Measurements from ENCODE around the gene PXMP2.
A peak's percentile ranks its signal among the peaks of the same experiment; 100 is the strongest.
"Not testable (repeated sequence)": the region's sequence is repeated elsewhere in the genome, so short reads cannot be mapped to it uniquely, and the experiment has no call there.

The PXMP2 gene

GRCh38 chr12:132672678-132673077 is 14.7 kb upstream of the PXMP2 start:
- Histone ChIP-seq H3K4me1 (ENCODE audit: control insufficient read depth in 2 of 2, insufficient read depth in 2 of 2, low read length in 2 of 2) (no peaks in the 10 kb centered on the region), H3K27ac (ENCODE audit: low read depth in 2 of 2, low read length in 2 of 2) (no peak overlapping the region), H3K9me3 (ENCODE audit: control insufficient read depth in 2 of 2, low read length in 2 of 2) (no peaks in the 10 kb centered on the region), H3K27me3 (ENCODE audit: control insufficient read depth in 2 of 2, insufficient read depth in 2 of 2, low read length in 2 of 2) (no peaks in the 10 kb centered on the region), H3K4me3 (ENCODE audit: low read length in 2 of 2) (no peak overlapping the region), H3K9ac (ENCODE audit: low read depth in 1 of 2, low read length in 2 of 2) (no peak overlapping the region), H3K36me3 (ENCODE audit: control insufficient read depth in 2 of 2, insufficient read depth in 2 of 2, low read length in 2 of 2) (peaks cover 55 to 56% of the 10 kb centered on the region in 2 donors)

GRCh38 chr12:132673288-132674179 is 13.9 kb upstream of the PXMP2 start:
- H3K4me1 ChIP-seq (ENCODE audit: control insufficient read depth in 2 of 2, insufficient read depth in 2 of 2, low read length in 2 of 2): no peaks in the 10 kb centered on the region
- H3K27me3 ChIP-seq (ENCODE audit: control insufficient read depth in 2 of 2, insufficient read depth in 2 of 2, low read length in 2 of 2): no peaks in the 10 kb centered on the region
- no peak overlapping the region for H3K9ac ChIP-seq (ENCODE audit: low read depth in 1 of 2, low read length in 2 of 2)
- H3K9me3 ChIP-seq (ENCODE audit: control insufficient read depth in 2 of 2, low read length in 2 of 2): no peaks in the 10 kb centered on the region
- H3K4me3 ChIP-seq (ENCODE audit: low read length in 2 of 2): no peak overlapping the region
- no peak overlapping the region for H3K27ac ChIP-seq (ENCODE audit: low read depth in 2 of 2, low read length in 2 of 2)
- H3K36me3 ChIP-seq (ENCODE audit: control insufficient read depth in 2 of 2, insufficient read depth in 2 of 2, low read length in 2 of 2): peaks cover 50 to 51% of the 10 kb centered on the region in 2 donors

- H3K4me3 ChIP-seq (ENCODE audit: low read length in 2 of 2): no peak overlapping the region
- H3K9me3 ChIP-seq (ENCODE audit: control insufficient read depth in 2 of 2, low read length in 2 of 2): no peaks in the 10 kb centered on the region
- H3K4me1 ChIP-seq (ENCODE audit: control insufficient read depth in 2 of 2, insufficient read depth in 2 of 2, low read length in 2 of 2): no peaks in the 10 kb centered on the region
- H3K27ac ChIP-seq (ENCODE audit: low read depth in 2 of 2, low read length in 2 of 2): no peak overlapping the region
- peaks cover 51 to 57% of the 10 kb centered on the region in 2 donors for H3K36me3 ChIP-seq (ENCODE audit: control insufficient read depth in 2 of 2, insufficient read depth in 2 of 2, low read length in 2 of 2)
- H3K27me3 ChIP-seq (ENCODE audit: control insufficient read depth in 2 of 2, insufficient read depth in 2 of 2, low read length in 2 of 2): no peaks in the 10 kb centered on the region
- no peak overlapping the region for H3K9ac ChIP-seq (ENCODE audit: low read depth in 1 of 2, low read length in 2 of 2)
Observed at GRCh38 chr12:132674561-132674960, 12.8 kb upstream of the PXMP2 start.

GRCh38 chr12:132675757-132676432 is 11.5 kb upstream of the PXMP2 start:
- H3K4me3 ChIP-seq (ENCODE audit: low read length in 2 of 2): no peak overlapping the region
- no peaks in the 10 kb centered on the region for H3K4me1 ChIP-seq (ENCODE audit: control insufficient read depth in 2 of 2, insufficient read depth in 2 of 2, low read length in 2 of 2)
- no peak overlapping the region for H3K27ac ChIP-seq (ENCODE audit: low read depth in 2 of 2, low read length in 2 of 2)
- H3K36me3 ChIP-seq (ENCODE audit: control insufficient read depth in 2 of 2, insufficient read depth in 2 of 2, low read length in 2 of 2): peaks cover 48 to 55% of the 10 kb centered on the region in 2 donors
- no peak overlapping the region for H3K9ac ChIP-seq (ENCODE audit: low read depth in 1 of 2, low read length in 2 of 2)
- no peaks in the 10 kb centered on the region for H3K27me3 ChIP-seq (ENCODE audit: control insufficient read depth in 2 of 2, insufficient read depth in 2 of 2, low read length in 2 of 2)
- no peaks in the 10 kb centered on the region for H3K9me3 ChIP-seq (ENCODE audit: control insufficient read depth in 2 of 2, low read length in 2 of 2)

- Histone ChIP-seq H3K4me3 (ENCODE audit: low read length in 2 of 2) (no peak overlapping the region), H3K9ac (ENCODE audit: low read depth in 1 of 2, low read length in 2 of 2) (no peak overlapping the region), H3K27ac (ENCODE audit: low read depth in 2 of 2, low read length in 2 of 2) (no peak overlapping the region), H3K27me3 (ENCODE audit: control insufficient read depth in 2 of 2, insufficient read depth in 2 of 2, low read length in 2 of 2) (no peaks in the 10 kb centered on the region), H3K36me3 (ENCODE audit: control insufficient read depth in 2 of 2, insufficient read depth in 2 of 2, low read length in 2 of 2) (peaks cover 41 to 50% of the 10 kb centered on the region in 2 donors), H3K9me3 (ENCODE audit: control insufficient read depth in 2 of 2, low read length in 2 of 2) (no peaks in the 10 kb centered on the region), H3K4me1 (ENCODE audit: control insufficient read depth in 2 of 2, insufficient read depth in 2 of 2, low read length in 2 of 2) (no peaks in the 10 kb centered on the region)
Observed at GRCh38 chr12:132677492-132677891, 9.9 kb upstream of the PXMP2 start.

- Histone ChIP-seq H3K4me1 (ENCODE audit: control insufficient read depth in 2 of 2, insufficient read depth in 2 of 2, low read length in 2 of 2) (peaks cover 10% of the 10 kb centered on the region in 2 donors), H3K4me3 (ENCODE audit: low read length in 2 of 2) (no peak overlapping the region), H3K27ac (ENCODE audit: low read depth in 2 of 2, low read length in 2 of 2) (no peak overlapping the region), H3K27me3 (ENCODE audit: control insufficient read depth in 2 of 2, insufficient read depth in 2 of 2, low read length in 2 of 2) (no peaks in the 10 kb centered on the region), H3K36me3 (ENCODE audit: control insufficient read depth in 2 of 2, insufficient read depth in 2 of 2, low read length in 2 of 2) (peaks cover 0 to 5% of the 10 kb centered on the region in 2 donors), H3K9ac (ENCODE audit: low read depth in 1 of 2, low read length in 2 of 2) (no peak overlapping the region), H3K9me3 (ENCODE audit: control insufficient read depth in 2 of 2, low read length in 2 of 2) (no peaks in the 10 kb centered on the region)
Observed at GRCh38 chr12:132685400-132685799, 2.0 kb upstream of the PXMP2 start.

- Histone ChIP-seq H3K9me3 (ENCODE audit: control insufficient read depth in 2 of 2, low read length in 2 of 2) (no peaks in the 10 kb centered on the region), H3K36me3 (ENCODE audit: control insufficient read depth in 2 of 2, insufficient read depth in 2 of 2, low read length in 2 of 2) (peaks cover 2 to 5% of the 10 kb centered on the region in 2 donors), H3K27ac (ENCODE audit: low read depth in 2 of 2, low read length in 2 of 2) (peak overlapping the region; percentile 32 to 74), H3K4me1 (ENCODE audit: control insufficient read depth in 2 of 2, insufficient read depth in 2 of 2, low read length in 2 of 2) (peaks cover 10% of the 10 kb centered on the region in 2 donors), H3K4me3 (ENCODE audit: low read length in 2 of 2) (peak overlapping the region; percentile 58 to 74), H3K27me3 (ENCODE audit: control insufficient read depth in 2 of 2, insufficient read depth in 2 of 2, low read length in 2 of 2) (no peaks in the 10 kb centered on the region), H3K9ac (ENCODE audit: low read depth in 1 of 2, low read length in 2 of 2) (peak overlapping the region in 1 of 2 donors; percentile 65)
Observed at GRCh38 chr12:132686825-132687210, 569 bp upstream of the PXMP2 start.

- Histone ChIP-seq H3K4me3 (ENCODE audit: low read length in 2 of 2) (peak overlapping the region; percentile 58 to 60), H3K9me3 (ENCODE audit: control insufficient read depth in 2 of 2, low read length in 2 of 2) (no peaks in the 10 kb centered on the region), H3K27ac (ENCODE audit: low read depth in 2 of 2, low read length in 2 of 2) (peak overlapping the region; percentile 72 to 80), H3K9ac (ENCODE audit: low read depth in 1 of 2, low read length in 2 of 2) (peak overlapping the region; percentile 24 to 75), H3K27me3 (ENCODE audit: control insufficient read depth in 2 of 2, insufficient read depth in 2 of 2, low read length in 2 of 2) (no peaks in the 10 kb centered on the region), H3K4me1 (ENCODE audit: control insufficient read depth in 2 of 2, insufficient read depth in 2 of 2, low read length in 2 of 2) (peaks cover 10% of the 10 kb centered on the region in 2 donors), H3K36me3 (ENCODE audit: control insufficient read depth in 2 of 2, insufficient read depth in 2 of 2, low read length in 2 of 2) (peaks cover 4 to 5% of the 10 kb centered on the region in 2 donors)
Observed at GRCh38 chr12:132689227-132689626, 1.8 kb downstream of the PXMP2 start.

- Histone ChIP-seq H3K27ac (ENCODE audit: low read depth in 2 of 2, low read length in 2 of 2) (peak overlapping the region in 1 of 2 donors; percentile 80), H3K9me3 (ENCODE audit: control insufficient read depth in 2 of 2, low read length in 2 of 2) (no peaks in the 10 kb centered on the region), H3K36me3 (ENCODE audit: control insufficient read depth in 2 of 2, insufficient read depth in 2 of 2, low read length in 2 of 2) (peaks cover 4 to 5% of the 10 kb centered on the region in 2 donors), H3K9ac (ENCODE audit: low read depth in 1 of 2, low read length in 2 of 2) (peak overlapping the region in 1 of 2 donors; percentile 32), H3K4me1 (ENCODE audit: control insufficient read depth in 2 of 2, insufficient read depth in 2 of 2, low read length in 2 of 2) (peaks cover 10% of the 10 kb centered on the region in 2 donors), H3K4me3 (ENCODE audit: low read length in 2 of 2) (peak overlapping the region; percentile 58 to 60), H3K27me3 (ENCODE audit: control insufficient read depth in 2 of 2, insufficient read depth in 2 of 2, low read length in 2 of 2) (no peaks in the 10 kb centered on the region)
Observed at GRCh38 chr12:132690112-132690511, 2.7 kb downstream of the PXMP2 start.

- Histone ChIP-seq H3K36me3 (ENCODE audit: control insufficient read depth in 2 of 2, insufficient read depth in 2 of 2, low read length in 2 of 2) (peaks cover 4 to 19% of the 10 kb centered on the region in 2 donors), H3K4me1 (ENCODE audit: control insufficient read depth in 2 of 2, insufficient read depth in 2 of 2, low read length in 2 of 2) (peaks cover 10% of the 10 kb centered on the region in 2 donors)
- H3K9me3 ChIP-seq (ENCODE audit: control insufficient read depth in 2 of 2, low read length in 2 of 2); H3K27ac ChIP-seq (ENCODE audit: low read depth in 2 of 2, low read length in 2 of 2); H3K27me3 ChIP-seq (ENCODE audit: control insufficient read depth in 2 of 2, insufficient read depth in 2 of 2, low read length in 2 of 2); H3K4me3 ChIP-seq (ENCODE audit: low read length in 2 of 2); H3K9ac ChIP-seq (ENCODE audit: low read depth in 1 of 2, low read length in 2 of 2): not testable (repeated sequence)
Observed at GRCh38 chr12:132692030-132692429, 4.6 kb downstream of the PXMP2 start.
